ENCODE results near the gene ARHGAP45. TPM values are rescaled to one million over a fixed set of nuclear protein-coding genes. Genes with fewer than 3 reads are reported as not detected.

The ARHGAP45 gene
- total RNA-seq, 2 experiments from 2014 or later = 576 to 581 TPM

GRCh38 chr19:1105008-1105872 lies 38.3 kb downstream of the ARHGAP45 start:
- H3K9me3 Mint-ChIP-seq = no peaks in the 10 kb centered on the region
- POLR2A ChIA-PET = interaction anchor here (1.1 to 1.9 kb wide), 4 partner anchors 25 to 38 kb away, joined by 3 to 12 read pairs (median 5); partner anchors contain the start of gene ARHGAP45

DNA sequence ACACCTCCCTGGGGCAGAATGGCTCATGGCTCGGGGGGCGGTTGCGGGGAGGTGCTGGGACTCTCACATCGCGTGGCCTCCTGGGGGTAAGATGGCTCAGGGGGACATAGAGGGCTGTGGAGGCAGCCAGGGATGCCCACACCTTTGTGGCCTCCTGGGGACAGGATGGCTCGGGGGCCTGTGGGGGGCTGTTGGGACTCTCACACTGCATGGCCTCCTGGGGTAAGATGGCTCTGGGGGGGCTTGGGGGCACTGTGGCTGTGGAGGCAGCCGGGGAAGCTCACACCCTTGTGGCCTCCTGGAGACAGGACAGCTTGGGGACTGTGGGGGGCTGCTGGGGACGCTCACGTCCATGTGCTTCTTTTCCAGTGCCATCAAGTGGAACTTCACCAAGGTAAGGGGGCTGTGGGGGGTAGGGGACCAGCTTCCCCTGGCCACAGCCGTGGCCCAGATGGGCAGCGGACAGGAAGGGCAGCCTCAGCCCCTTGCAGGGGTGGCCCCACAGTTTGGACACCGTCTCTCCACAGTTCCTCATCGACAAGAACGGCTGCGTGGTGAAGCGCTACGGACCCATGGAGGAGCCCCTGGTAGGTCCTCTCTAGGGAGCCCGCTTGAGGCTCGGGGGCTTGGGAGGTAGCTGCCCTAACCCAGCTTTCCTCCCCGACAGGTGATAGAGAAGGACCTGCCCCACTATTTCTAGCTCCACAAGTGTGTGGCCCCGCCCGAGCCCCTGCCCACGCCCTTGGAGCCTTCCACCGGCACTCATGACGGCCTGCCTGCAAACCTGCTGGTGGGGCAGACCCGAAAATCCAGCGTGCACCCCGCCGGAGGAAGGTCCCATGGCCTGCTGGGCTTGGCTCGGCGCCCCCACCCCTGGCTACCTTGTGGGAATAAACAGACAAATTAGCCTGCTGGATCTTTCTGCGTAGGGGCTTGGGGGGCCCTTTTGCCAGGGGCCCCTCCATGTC lies 39.2 kb downstream of the ARHGAP45 start:
- no peak overlapping the region for H3K27ac Mint-ChIP-seq
- ATAC-seq (ENCODE audit: low read depth) = no peak
- no peaks in the 10 kb centered on the region for H3K36me3 Mint-ChIP-seq
- POLR2A ChIA-PET = interaction anchor here (1.9 kb wide), 1 partner anchor 27 kb away, joined by 6 read pairs; no protein-coding TSS in a partner anchor
- no peak for DNase-seq
- H3K4me3 Mint-ChIP-seq = peak overlapping the region; percentile 19
- H3K27me3 Mint-ChIP-seq = no peaks in the 10 kb centered on the region
- no peaks in the 10 kb centered on the region for H3K9me3 Mint-ChIP-seq
- peaks cover 19% of the 10 kb centered on the region for H3K4me1 Mint-ChIP-seq

More at GRCh38 chr19:1105008-1105872, 38.3 kb downstream of the ARHGAP45 start:
- DNase-seq (no peak), ATAC-seq (ENCODE audit: low read depth) (no peak)
- Mint-ChIP-seq H3K27ac (peak overlapping the region; percentile 42), H3K27me3 (no peaks in the 10 kb centered on the region), H3K4me3 (peak overlapping the region; percentile 79), H3K36me3 (no peaks in the 10 kb centered on the region), H3K4me1 (peaks cover 21% of the 10 kb centered on the region)

DNA sequence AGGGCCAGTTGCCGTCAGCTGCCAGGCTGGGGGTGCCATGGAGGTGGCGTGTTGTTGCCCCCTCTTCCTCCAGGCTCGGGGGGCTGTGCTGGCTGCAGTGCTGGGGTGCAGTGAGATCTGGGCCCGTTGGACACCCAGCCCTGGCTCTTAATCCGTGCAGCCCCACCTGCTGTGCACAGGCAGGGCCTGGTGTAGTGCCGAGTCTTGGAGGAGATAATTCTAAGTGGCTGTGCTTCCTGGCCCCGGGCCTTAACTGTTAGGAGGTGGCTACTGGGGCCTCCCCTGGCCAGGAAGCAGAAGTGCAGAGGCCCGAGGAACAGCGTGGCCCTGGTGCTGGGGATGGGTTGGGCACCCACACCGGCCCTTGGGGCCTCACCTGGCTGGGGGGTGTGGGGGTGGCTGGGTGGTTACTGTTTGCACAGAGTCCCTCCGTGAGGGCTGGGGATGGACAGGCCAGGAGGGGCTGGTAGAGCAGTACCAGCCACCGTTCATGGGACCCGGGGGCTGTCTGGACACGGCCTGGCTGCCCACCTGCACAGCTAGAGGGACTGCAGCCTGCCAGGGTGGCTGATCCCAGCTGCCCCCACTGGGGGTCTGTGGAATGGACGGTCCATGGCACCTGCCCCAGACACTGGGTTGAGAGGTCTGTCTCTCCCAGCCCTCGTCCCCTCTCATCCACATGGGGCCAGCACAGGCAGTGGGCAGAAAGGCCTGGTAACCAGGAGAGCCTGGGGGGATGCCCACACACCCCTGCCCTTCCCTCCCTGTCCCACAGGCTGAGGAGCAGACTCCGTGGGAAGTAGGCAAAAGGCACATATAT lies 40.1 kb downstream of the ARHGAP45 start:
- Mint-ChIP-seq H3K9me3 (no peaks in the 10 kb centered on the region), H3K27me3 (no peaks in the 10 kb centered on the region), H3K36me3 (no peaks in the 10 kb centered on the region), H3K27ac (no peak overlapping the region), H3K4me1 (peaks cover 12% of the 10 kb centered on the region), H3K4me3 (no peak overlapping the region)
- POLR2A ChIA-PET = no interaction called here
- DNase-seq (no peak), ATAC-seq (ENCODE audit: low read depth) (no peak)

GRCh38 chr19:1107661-1108261 lies 40.8 kb downstream of the ARHGAP45 start:
- POLR2A ChIA-PET = no interaction called here
- H3K4me3 Mint-ChIP-seq = no peak overlapping the region
- no peaks in the 10 kb centered on the region for H3K36me3 Mint-ChIP-seq
- H3K27me3 Mint-ChIP-seq = no peaks in the 10 kb centered on the region
- peaks cover 7% of the 10 kb centered on the region for H3K4me1 Mint-ChIP-seq
- no peak for ATAC-seq (ENCODE audit: low read depth)
- no peak for DNase-seq
- no peak overlapping the region for H3K27ac Mint-ChIP-seq
- H3K9me3 Mint-ChIP-seq = no peaks in the 10 kb centered on the region

GRCh38 chr19:1108291-1109031 lies 41.5 kb downstream of the ARHGAP45 start:
- POLR2A ChIA-PET = no interaction called here
- H3K27me3 Mint-ChIP-seq = no peaks in the 10 kb centered on the region
- H3K36me3 Mint-ChIP-seq = no peaks in the 10 kb centered on the region

DNA sequence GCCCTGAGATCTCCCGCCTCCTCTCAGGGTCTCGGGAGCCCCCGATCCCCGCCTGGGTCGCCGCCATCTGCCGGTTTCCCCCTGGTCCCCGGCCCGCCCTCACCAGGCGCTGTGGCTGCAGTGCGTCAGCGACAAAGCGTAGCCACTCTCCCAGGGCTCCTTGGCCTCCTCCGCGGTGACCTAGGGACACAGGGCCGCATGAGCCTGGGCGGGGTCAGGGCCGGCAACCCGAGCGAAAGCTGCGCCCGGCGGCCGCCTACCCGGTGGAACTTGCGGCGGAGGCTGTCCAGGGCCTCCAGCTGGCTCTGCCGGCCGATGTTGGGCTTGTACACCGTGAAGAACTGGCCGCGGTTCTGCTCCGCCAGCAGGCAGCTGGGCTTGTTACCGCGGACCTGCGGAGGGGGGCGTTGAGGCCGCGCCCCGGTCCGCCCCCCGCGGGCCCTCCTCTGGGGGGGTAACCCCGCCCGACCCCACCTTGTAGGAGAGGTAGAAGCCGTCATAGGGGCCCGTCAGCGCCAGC lies 42.1 kb downstream of the ARHGAP45 start:
- H3K27me3 Mint-ChIP-seq = no peaks in the 10 kb centered on the region
- ATAC-seq (ENCODE audit: low read depth) (no peak), DNase-seq (no peak)
- no peaks in the 10 kb centered on the region for H3K9me3 Mint-ChIP-seq
- H3K36me3 Mint-ChIP-seq = no peaks in the 10 kb centered on the region
- no peak overlapping the region for H3K27ac Mint-ChIP-seq
- H3K4me3 Mint-ChIP-seq = no peak overlapping the region
- POLR2A ChIA-PET = no interaction called here
- no peaks in the 10 kb centered on the region for H3K4me1 Mint-ChIP-seq

More at GRCh38 chr19:1108291-1109031, 41.5 kb downstream of the ARHGAP45 start:
- H3K4me1 Mint-ChIP-seq = peaks cover 1% of the 10 kb centered on the region
- no peak overlapping the region for H3K4me3 Mint-ChIP-seq
- no peak overlapping the region for H3K27ac Mint-ChIP-seq
- ATAC-seq (ENCODE audit: low read depth) = no peak
- no peak for DNase-seq
- H3K9me3 Mint-ChIP-seq = no peaks in the 10 kb centered on the region

GRCh38 chr19:1109697-1110671 lies 43.0 kb downstream of the ARHGAP45 start:
- Mint-ChIP-seq H3K36me3 (no peaks in the 10 kb centered on the region), H3K27ac (no peak overlapping the region), H3K4me3 (no peak overlapping the region)

DNA sequence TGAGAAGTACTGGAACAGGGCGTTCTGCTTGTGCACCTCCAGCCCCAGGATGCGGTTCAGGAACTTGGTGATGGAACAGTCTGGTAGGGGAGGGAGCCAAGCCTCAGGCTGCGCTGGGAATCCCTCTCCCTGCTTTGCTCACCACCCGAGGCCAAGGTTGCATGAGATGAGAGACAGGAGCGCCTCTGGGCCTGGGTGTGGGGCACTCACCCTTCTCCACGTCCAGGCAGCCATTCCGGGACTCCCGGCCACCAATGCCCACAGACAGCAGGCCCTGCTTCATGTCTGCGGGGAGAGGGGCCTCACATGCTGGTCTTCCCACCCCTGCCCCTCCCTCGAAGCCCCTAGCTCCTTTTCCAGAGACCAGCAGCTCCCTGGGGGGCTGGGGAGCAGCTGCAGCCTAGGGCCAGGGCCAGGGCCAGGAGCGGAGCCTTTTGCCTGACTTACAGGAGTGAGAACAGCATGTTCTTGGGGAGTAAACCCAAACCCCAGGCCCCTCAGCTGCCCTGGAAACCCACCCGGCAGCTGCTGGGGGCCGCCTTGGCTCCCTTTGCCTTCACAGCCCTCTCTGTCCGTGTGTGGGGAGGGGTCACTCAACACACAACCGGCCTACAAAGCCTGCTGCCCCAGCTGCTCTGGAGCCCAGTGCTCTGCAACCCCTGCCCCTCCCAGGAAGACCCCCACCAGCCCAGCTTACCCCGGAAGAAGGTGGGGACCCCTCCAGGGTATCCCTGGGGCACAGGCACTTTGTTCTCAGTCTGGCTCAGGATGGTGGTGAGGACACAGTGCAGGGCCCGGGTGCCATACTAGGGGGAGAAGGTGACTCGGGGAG lies 44.1 kb downstream of the ARHGAP45 start:
- H3K36me3 Mint-ChIP-seq = no peaks in the 10 kb centered on the region
- no peaks in the 10 kb centered on the region for H3K27me3 Mint-ChIP-seq
- DNase-seq = no peak
- H3K9me3 Mint-ChIP-seq = no peaks in the 10 kb centered on the region
- no peak overlapping the region for H3K27ac Mint-ChIP-seq
- H3K4me1 Mint-ChIP-seq = no peaks in the 10 kb centered on the region
- no peak overlapping the region for H3K4me3 Mint-ChIP-seq
- POLR2A ChIA-PET = no interaction called here
- no peak for ATAC-seq (ENCODE audit: low read depth)

More at GRCh38 chr19:1109697-1110671, 43.0 kb downstream of the ARHGAP45 start:
- ATAC-seq (ENCODE audit: low read depth) (no peak), DNase-seq (no peak)
- POLR2A ChIA-PET = no interaction called here
- no peaks in the 10 kb centered on the region for H3K4me1 Mint-ChIP-seq
- H3K27me3 Mint-ChIP-seq = no peaks in the 10 kb centered on the region
- H3K9me3 Mint-ChIP-seq = no peaks in the 10 kb centered on the region

DNA sequence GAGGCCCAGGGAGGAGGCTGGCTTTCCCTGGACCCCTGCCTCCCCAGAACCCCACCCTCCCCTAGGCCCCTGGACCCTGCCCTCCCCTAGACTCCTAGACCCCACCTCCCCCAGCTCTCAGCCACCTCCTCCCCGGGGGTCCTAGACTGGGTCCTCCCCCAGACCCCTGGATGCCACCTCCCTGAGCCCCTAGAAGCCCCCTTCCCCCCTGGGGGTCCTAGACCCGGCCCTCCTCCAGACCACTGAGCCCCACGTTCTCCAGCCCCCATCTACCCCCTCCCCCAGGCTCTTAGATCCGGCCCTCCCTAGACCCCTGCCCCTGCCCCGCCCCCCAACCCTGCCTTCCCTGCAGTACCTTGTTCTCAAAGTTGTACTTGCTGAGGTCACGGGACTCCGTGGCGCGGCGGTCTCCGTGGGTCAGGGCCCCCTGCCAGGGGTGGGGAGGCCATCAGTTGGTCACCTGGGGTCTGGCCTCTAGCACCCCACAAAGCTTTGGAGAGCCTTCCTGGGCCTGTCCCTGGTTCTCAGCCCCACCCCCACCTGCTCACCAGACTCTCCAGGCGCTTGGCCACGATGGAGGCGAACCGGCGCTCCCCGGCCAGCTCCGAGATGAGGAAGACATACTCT lies 44.8 kb downstream of the ARHGAP45 start:
- DNase-seq (no peak), ATAC-seq (ENCODE audit: low read depth) (no peak)
- no peak overlapping the region for H3K27ac Mint-ChIP-seq

More for the DNA sequence above, 44.8 kb downstream of the ARHGAP45 start:
- Mint-ChIP-seq H3K4me1 (no peaks in the 10 kb centered on the region), H3K27me3 (no peaks in the 10 kb centered on the region), H3K36me3 (no peaks in the 10 kb centered on the region), H3K9me3 (no peaks in the 10 kb centered on the region), H3K4me3 (no peak overlapping the region)
- POLR2A ChIA-PET = interaction anchor here (0.6 kb wide), 1 partner anchor 65 kb away, joined by 3 read pairs; no protein-coding TSS in a partner anchor

All from activated naive CD8-positive, alpha-beta T cell treated with anti-CD3 and anti-CD28 coated beads, Interleukin-2, amount 10 ng/mL, durations not matched to agents 7 days and 5 days (primary cell).